Measurements from ENCODE around the gene SAMHD1.

DNA sequence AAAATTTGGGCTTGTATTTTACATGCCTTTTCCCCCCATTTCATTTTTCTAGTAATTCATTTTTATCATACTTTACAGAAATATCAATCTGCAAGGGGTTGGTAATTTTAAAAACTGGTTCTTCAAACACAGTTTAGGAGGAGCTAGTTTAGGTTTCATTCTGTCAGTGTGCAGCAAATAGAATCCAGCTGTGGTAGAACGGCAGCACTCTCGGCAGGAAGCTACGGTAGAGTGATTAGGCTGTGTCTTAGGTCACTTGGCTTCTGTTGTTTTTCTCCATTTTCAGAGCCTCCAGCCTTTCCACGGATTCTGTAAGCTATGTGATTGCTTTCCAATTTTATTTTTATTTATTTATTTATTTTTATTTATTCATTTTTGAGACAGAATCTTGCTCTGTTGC is 42.9 kb downstream of the SAMHD1 start:
- TF ChIP-seq POLR2A (IDR thresholded peaks at IDR 0.05) = no peak
- TF ChIP-seq, protein P1, sequence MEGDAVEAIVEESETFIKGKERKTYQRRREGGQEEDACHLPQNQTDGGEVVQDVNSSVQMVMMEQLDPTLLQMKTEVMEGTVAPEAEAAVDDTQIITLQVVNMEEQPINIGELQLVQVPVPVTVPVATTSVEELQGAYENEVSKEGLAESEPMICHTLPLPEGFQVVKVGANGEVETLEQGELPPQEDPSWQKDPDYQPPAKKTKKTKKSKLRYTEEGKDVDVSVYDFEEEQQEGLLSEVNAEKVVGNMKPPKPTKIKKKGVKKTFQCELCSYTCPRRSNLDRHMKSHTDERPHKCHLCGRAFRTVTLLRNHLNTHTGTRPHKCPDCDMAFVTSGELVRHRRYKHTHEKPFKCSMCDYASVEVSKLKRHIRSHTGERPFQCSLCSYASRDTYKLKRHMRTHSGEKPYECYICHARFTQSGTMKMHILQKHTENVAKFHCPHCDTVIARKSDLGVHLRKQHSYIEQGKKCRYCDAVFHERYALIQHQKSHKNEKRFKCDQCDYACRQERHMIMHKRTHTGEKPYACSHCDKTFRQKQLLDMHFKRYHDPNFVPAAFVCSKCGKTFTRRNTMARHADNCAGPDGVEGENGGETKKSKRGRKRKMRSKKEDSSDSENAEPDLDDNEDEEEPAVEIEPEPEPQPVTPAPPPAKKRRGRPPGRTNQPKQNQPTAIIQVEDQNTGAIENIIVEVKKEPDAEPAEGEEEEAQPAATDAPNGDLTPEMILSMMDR (IDR thresholded peaks at IDR 0.05) = no peak

Data from esophagus squamous epithelium (tissue), 4 donors.